ENCODE data around the gene CC2D2A.

The CC2D2A gene
- total RNA-seq: 0.21 to 0.24 reads per million in 2 donors

DNA sequence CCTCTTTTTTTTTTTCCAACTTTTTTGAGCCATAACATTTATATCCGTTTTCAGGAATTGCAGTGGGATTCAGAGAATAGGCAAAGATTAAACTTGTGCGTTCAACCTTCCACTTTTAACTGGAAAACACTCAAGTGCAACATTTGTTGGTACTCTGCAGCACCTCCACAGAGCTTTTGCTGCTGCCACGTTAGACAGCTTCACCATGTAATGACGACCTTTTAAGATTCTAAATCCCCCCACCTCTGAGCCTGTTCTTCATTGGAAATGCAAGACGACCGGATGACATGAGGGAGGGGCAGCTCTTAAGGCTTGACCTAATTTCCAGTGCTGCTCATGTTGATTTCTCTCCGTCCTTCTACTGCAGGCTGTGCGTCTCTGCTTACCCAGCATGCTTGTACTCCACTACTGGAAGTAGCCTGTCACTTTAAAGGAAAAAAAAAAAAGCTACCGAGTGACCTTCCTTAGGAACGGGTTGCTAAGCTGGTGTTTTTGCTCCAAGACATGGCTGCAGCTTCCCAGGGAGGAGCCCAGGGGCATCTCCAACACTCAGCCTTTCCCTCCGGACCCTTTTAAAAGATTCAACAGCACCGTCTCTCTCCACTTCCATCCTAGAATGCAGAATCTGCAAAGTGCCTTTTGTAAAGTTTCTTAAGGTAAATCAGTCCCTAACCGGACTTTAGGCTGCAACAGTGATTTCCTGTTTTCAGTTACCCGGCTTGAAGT lies at the start of gene CC2D2A:
TSS of gene CC2D2A (plus strand) at position 481 of the 726 bp plus-strand sequence. CDS start 6,051 bp downstream, outside the sequence.
- no peak for DNase-seq

DNA sequence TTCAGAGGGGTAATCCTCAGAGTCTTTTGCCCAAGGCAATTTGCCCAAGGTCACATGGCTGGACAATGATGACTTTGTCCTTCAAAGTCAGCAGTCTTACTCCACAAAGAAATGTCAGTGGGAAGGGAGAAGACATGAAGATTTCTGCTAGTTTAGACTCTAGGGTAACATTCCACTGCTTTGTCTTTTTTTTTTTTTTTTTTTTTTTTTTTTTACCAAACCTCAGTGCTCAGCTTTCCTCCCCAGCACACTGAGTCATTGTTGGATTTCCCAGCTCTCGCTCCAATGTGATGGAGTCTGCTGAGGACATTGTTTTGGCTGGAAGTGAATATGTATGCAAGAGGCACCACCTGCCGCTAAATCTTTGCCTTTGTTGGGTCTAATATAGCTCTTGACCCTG lies 49.0 kb upstream of the CC2D2A start:
- DNase-seq: no peak

- no peak for DNase-seq
Measured at GRCh38 chr4:15423285-15423711, 46.4 kb upstream of the CC2D2A start.

GRCh38 chr4:15425520-15425919 lies 44.2 kb upstream of the CC2D2A start:
- DNase-seq: no peak

DNA sequence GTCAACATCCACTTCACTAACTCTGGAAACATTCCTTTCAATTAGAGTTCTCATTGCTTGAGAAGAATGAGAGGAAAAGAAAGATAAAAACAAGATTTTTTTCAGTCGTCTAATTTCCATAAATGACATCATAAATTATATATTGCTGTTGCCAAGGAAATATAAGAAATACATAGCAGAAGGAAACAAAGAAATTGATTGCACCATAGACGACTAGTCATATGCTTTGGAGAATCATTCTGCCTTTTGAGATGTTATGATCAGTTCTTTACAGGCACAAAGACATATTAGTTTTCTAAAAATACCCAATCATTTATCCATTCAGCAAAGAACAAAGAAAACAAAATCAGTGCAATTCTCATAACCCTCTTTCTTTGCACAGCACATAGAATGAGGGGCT lies 42.5 kb upstream of the CC2D2A start:
- no peak for DNase-seq

GRCh38 chr4:15427701-15428100 lies 42.0 kb upstream of the CC2D2A start, which contains the start of gene C1QTNF7:
C1QTNF7 (plus strand) TSS chr4:15428033; CDS start chr4:15435744, 7,711 bp downstream.
- no peak for DNase-seq

DNA sequence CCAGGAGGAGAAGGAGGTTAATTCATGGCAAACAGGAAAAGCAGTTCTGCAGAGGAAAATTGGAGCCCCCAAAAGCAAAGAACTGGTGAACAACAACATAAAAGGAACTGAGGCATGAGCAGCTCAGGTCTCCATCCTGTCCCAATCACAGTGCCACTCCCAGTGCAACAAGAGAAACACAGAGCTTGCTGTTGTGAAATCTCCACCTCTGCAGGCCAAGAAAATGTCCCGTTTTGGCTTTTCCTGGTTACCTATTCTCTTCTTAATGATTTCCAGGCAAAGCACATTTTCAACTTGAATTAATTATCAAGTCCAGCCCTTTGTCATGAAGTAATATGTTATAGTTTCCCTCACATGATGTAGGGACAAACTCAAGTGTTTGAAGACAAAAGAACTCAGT lies 41.1 kb upstream of the CC2D2A start:
- no peak for DNase-seq

GRCh38 chr4:15434091-15434490 lies 35.6 kb upstream of the CC2D2A start:
- no peak for DNase-seq

DNA sequence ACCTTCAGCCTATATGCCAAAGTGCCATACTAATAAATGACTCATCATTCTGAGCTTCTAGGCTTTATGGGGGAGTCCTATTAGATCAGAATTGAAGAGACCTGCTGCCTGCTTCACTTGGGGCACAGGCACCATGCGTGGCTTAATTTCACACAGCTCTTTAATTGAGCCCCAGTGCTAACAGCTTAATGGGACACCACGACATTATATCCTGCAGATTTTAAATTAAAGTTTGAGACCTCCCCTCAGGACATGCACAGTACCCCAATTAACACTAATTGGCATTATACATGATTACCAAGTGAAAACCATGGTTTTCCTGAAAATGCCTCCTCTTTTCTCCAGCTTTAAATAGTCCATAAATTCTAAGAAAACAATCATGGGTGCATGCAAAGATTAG lies 35.0 kb upstream of the CC2D2A start:
- DNase-seq: no peak

DNA sequence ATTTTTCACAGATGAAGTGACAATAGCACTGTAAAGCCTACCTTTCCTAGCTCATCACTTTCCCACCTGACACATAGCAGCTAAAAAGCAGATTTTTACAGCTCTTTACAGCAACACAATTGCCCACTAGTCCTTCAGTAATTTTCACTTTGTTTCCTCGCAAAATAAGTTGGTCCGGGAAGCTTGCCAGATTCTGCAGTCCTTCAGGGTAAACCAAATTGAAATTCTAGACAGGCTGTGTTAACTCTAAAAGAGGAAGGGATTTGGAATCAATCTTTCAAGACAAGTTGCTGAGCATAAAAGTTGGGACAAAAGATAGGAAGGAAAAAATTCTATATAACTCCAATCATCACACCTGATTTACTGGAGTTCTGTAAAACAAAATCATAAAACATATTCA lies 33.2 kb upstream of the CC2D2A start:
- DNase-seq: no peak

DNA sequence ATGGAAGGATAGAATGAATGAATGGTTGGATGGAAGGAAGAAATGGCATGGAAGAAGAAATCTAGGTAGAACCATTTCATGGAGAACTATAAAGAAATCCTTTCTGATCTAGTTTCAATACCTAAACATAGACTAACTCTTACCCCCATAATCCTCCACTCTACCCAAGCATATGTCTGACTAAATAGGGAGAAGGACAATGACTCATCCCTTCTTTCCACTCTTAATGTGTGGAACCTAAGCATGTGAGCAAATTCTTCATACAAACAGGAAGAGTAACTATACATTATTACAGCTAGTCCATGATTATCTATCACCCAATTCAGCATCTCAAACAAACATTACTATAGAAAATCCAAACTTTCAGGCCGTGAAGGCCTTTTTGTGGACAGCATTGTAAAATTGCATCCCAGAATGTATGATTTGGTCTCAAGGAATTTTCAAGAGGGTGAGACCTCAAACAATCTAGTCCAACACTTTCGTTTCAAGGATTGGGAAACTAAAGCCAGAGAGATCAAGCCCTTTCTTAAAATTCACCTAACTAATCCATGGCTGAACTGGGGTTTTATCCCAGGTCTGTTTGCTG lies 30.6 kb upstream of the CC2D2A start:
- no peak for DNase-seq

- DNase-seq: no peak
Measured at GRCh38 chr4:15443371-15444160, 26.1 kb upstream of the CC2D2A start.

DNA sequence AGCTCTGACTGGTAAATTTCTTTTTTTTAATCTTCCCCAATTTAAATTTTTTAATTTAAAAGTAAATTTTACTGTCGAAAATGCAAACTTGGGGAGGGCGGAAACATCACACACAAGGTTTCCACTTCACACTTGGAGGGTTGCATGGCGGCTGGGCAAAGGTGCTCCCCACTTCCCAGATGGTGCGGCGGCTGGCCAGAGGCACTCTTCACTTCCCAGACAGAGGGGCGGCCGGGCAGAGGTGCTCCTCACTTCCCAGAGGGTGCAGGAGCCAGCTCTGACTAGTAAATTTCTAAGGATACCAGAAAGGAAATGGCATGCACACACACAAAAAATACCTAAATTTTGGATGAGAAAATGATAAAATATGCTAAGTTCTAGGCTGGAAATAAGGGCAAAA lies 25.4 kb upstream of the CC2D2A start:
- no peak for DNase-seq

GRCh38 chr4:15444879-15445547 lies 24.7 kb upstream of the CC2D2A start:
- DNase-seq: no peak

DNA sequence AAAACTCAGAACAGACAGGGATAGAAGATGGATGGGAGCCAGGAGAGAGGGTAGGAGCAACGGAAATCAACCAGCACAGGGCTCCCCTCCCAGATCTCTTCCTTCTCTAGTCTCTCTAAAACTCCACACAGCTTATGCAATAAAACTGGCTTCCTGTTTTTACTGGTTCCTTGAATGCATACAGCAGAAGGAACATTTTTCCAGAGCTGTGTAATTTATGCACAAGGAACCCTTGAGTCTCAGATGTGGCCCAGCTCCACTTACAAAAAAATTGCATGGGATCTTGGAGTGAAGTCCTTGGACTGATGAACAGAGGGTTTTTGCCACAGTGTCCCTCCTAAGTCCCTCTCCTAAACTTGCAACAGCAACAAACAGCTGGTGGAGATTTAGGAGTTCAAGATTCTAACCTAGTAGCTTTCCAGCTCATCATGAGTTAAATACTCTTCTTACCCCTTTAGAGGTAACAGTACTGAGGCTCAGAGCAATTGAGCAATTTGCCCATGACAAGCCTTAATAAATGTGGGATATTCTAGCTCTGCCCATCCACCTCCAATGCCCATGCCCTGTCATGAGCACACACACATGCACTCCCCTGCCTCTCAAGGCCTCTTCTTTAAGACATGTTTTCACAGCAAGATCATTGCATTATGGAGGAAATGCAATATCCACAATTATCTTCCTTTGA lies 18.4 kb upstream of the CC2D2A start:
- DNase-seq: no peak

DNA sequence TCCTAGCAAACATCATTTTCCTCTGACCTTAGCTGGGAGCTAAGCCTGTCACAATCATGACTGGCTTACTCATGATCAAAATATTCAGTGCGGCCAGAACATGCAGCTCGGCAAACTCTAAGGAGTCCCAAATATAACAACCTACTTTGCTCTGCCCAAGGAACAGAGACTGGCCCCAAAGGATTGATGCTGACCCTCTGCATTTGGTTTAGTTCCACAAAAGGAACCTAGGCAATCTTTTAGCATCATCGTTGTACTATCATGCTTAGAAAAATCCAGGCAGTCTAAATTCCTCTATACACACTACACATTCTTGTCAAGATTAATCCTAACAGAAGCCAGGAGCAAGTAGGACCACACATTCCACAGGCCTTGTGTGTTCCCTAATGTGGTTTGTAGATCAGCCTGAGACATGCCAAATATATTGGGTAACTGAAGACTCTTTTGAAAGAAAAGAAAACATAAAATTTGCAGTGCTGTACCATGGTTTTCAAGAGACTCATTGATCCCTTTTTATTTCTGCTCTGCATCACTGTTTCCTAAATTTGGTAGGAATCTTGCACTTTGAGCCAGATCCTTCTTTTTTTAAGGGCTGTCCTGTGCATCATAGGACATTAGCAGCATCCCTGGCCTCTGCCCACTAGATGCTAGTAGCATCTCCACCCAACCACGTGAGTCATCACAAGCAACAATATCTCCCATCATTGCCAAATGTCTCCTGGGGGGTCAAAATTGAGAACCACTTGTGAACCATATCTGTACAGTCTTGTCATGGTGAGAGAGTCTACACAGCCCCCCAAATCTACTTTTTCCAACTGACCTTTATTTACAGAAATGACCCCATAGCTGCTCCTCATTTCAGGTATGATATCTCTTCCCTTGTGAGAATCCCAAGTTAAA lies 17.6 kb upstream of the CC2D2A start:
- no peak for DNase-seq

- DNase-seq: no peak
Measured at GRCh38 chr4:15455290-15455689, 14.4 kb upstream of the CC2D2A start.

- DNase-seq: no peak
Measured at GRCh38 chr4:15457406-15458201, 12.1 kb upstream of the CC2D2A start.

GRCh38 chr4:15458616-15459015 lies 11.1 kb upstream of the CC2D2A start:
- DNase-seq: no peak

DNA sequence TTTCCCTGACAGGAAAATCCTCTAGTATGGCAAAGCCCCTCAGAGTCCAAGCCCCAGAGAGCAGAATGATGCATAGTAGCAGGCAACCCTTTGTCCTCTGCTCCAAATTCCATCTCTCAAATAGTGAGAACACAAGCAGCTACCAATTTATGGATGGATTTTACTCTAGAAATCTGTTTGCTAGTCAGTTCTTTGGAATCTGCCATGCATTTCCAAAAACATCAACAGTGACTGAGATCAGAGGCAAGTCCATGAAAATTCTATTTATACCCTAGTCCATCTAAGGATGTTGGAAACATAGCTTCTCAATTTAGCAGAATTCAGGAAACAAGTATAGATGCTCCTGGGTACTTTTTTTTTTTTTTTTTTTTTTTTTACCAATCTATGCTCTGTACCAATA lies 10.0 kb upstream of the CC2D2A start:
- no peak for DNase-seq

DNA sequence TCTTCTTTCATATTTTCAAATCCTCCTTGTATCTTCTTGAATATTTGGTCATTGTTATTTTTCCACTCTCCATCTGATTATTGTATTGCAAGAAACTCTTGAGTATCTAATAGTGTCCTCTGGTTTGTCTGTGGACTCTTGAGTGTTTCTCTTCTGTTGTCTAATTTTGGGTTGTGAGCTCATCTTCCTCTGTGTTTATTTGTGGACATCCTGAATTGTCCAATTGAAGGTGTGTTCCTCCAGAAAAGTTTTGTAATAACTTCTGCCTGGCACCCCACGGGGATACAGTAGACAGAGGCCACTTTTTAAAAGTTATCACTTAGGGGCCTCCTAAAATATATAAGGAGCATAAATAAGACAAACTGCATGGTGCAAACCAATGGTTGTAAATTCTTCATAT lies 3.1 kb upstream of the CC2D2A start:
- DNase-seq: no peak

Measured in T-helper 9 cell (primary cell).